GM12878 (cell line): Measurements from ENCODE around the gene HOXC12. TPM values are rescaled to one million over a fixed set of nuclear protein-coding genes. Genes with fewer than 3 reads are reported as not detected.

Experiments
- ATAC-seq: fragments of 200-7000 bp; cut with Tn5 transposase; 3 replicates; pipeline ENCODE4 v1.9.1; 2020; ENCODE audit warnings: mild to moderate bottlenecking, moderate library complexity
- BruUV-seq: library from RNA; stranded (reverse); fragments of 400-500 nt; replicated peaks from 2 replicates; lab custom pipeline; 2021; lab: Mats Ljungman, UMichigan
- CTCF ChIA-PET: fragments of 300-600 bp; sonication (Branson Sonifier 250); formaldehyde crosslinking; extraction: SDS; loops from one replicate; lab custom pipeline; 2021; ENCODE audit warnings: inconsistent platforms; lab: Yijun Ruan, JAX
- POLR2A ChIA-PET: fragments of 350-600 bp; formaldehyde crosslinking; extraction: SDS; loops from one replicate; lab custom pipeline; 2021; ENCODE audit warnings: inconsistent platforms; lab: Charles Lee
- RAD21 ChIA-PET: fragments of 300-600 bp; sonication (Branson Sonifier 250); formaldehyde crosslinking; loops from one replicate; lab custom pipeline; 2023; ENCODE audit warnings: antibody characterized with exemption; ENCODE audit not compliant: unreplicated experiment; lab: Charles Lee
- SMC1A ChIA-PET: fragments of 300-600 bp; sonication (Branson Sonifier 250); formaldehyde crosslinking; loops from one replicate; lab custom pipeline; 2023; ENCODE audit not compliant: unreplicated experiment, uncharacterized antibody; lab: Charles Lee
- DNase-seq: peaks from one replicate; pipeline ENCODE4 v3.0.0-alpha.2; 2011; ENCODE audit warnings: low read depth, low spot score
- FAIRE-seq: peaks from 3 replicates; lab custom pipeline; 2011; peaks lifted over from hg19 to GRCh38; lab: Jason Lieb, UNC
- H2AFZ ChIP-seq: 2 replicates; pipeline ENCODE4 v1.6.0; 2011; ENCODE audit warnings: low read depth, low read length, control low read depth; ENCODE audit not compliant: control insufficient read depth
- H3K27ac ChIP-seq: 2 replicates; pipeline ENCODE4 v1.5.1; 2011; ENCODE audit warnings: control low read depth; ENCODE audit not compliant: control insufficient read depth, insufficient read depth
- H3K27me3 ChIP-seq, 2 experiments: replicated peaks in 1 of 2; 2 replicates each; pipeline versions ENCODE4 v1.6.0 to v1.6.1; 2011; ENCODE audit warnings: low read length in 1 of 2; ENCODE audit not compliant: control insufficient read depth in 2 of 2, insufficient read depth in 2 of 2
- H3K36me3 ChIP-seq, 2 experiments: 2 replicates each; pipeline ENCODE4 v1.5.1; 2011; ENCODE audit warnings: low read length in 1 of 2; ENCODE audit not compliant: control insufficient read depth in 2 of 2, insufficient read depth in 2 of 2
- H3K4me1 ChIP-seq: 2 replicates; pipeline ENCODE4 v1.6.1; 2011; ENCODE audit warnings: mild to moderate bottlenecking, low read length, moderate library complexity, mixed read lengths; ENCODE audit not compliant: control insufficient read depth, insufficient read depth
- H3K4me2 ChIP-seq: 2 replicates; pipeline ENCODE4 v1.6.0; 2011; ENCODE audit warnings: control low read depth; ENCODE audit not compliant: control insufficient read depth, insufficient read depth
- H3K4me3 ChIP-seq: fragments of 200-600 bp; sonication (generic); 2 replicates; pipeline ENCODE4 v1.5.1; 2016
- H3K79me2 ChIP-seq: 2 replicates; pipeline ENCODE4 v1.6.0; 2011; ENCODE audit warnings: low read length; ENCODE audit not compliant: control insufficient read depth, insufficient read depth
- H3K9ac ChIP-seq: 2 replicates; pipeline ENCODE4 v1.8.0; 2011; ENCODE audit warnings: low read length, control low read depth, mixed read lengths; ENCODE audit not compliant: control insufficient read depth, insufficient read depth
- H3K9me3 ChIP-seq: replicated peaks from 3 replicates; pipeline ENCODE4 v1.5.1; 2011; ENCODE audit warnings: mild to moderate bottlenecking, low read length; ENCODE audit not compliant: control insufficient read depth, insufficient read depth
- H4K20me1 ChIP-seq: 2 replicates; pipeline ENCODE4 v1.6.0; 2011; ENCODE audit not compliant: control insufficient read depth, insufficient read depth
- CTCF ChIP-seq, 3 experiments: IDR thresholded peaks in 2 of 3; conservative IDR thresholded peaks in 1 of 3; 2 replicates each; pipeline ENCODE4 v1.5.1; 2011; ENCODE audit warnings: low read depth in 3 of 3, low read length in 3 of 3, mild to moderate bottlenecking in 3 of 3, control low read depth in 2 of 3, moderate library complexity in 2 of 3, inconsistent platforms in 1 of 3, mixed read lengths in 1 of 3; ENCODE audit not compliant: control insufficient read depth in 2 of 3, insufficient read depth in 1 of 3; ENCODE audit errors: extremely low read depth in 1 of 3
- GATAD2B ChIP-seq: fragments of 450-650 bp; conservative IDR thresholded peaks from 2 replicates; pipeline ENCODE4 v1.6.1; 2017; ENCODE audit warnings: low read depth, mild to moderate bottlenecking, moderate library complexity
- RAD21 ChIP-seq: IDR thresholded peaks from 2 replicates; pipeline ENCODE4 v1.6.1; 2011; ENCODE audit warnings: mild to moderate bottlenecking, low read depth, low read length, moderate library complexity; ENCODE audit not compliant: insufficient read depth
- SMARCA5 ChIP-seq: fragments of 450-650 bp; IDR thresholded peaks from 2 replicates; pipeline ENCODE4 v1.6.1; 2017; ENCODE audit warnings: mild to moderate bottlenecking
- WGBS: methylation state at CpG from one replicate; pipeline ENCODE4 v1.1.6; 2016; ENCODE audit warnings: low lambda C conversion rate; ENCODE audit not compliant: insufficient replicate concordance, insufficient coverage; ENCODE audit errors: missing lambda C conversion rate; 5-methylcytosine and 5-hydroxymethylcytosine counted together
- in situ Hi-C: fragments of 300-500 bp; cut with MboI; formaldehyde crosslinking; loops from 9 replicates; pipeline ENCODE4 v1.14.3; 2018; ENCODE audit warnings: mixed read lengths
- intact Hi-C: fragments of 100-400 bp; cut with micrococcal nuclease; formaldehyde crosslinking; loops from one replicate; pipeline ENCODE4 v1.14.2; 2022; ENCODE audit not compliant: unreplicated experiment
- polyA plus RNA-seq, 11 experiments: library from polyadenylated mRNA; depleted of rRNA in 4 of 11; unstranded in 6 of 11; stranded (reverse) in 5 of 11; fragments of >200 nt; fragmentation: Nextera tagmentation in 4 of 11; fragmentation: Illumina TruSeq in 1 of 11; extraction: Ambion mirVana in 4 of 11; extraction: Trizol in 1 of 11; gene quantifications; 1 replicate in 1 of 11; 2 replicates in 10 of 11; pipeline versions ENCODE4 v1.2.1 to v1.2.3, GENCODE V29; 2011 to 2016; ENCODE audit warnings: inconsistent platforms in 2 of 11, missing spikeins in 2 of 11, low read depth in 1 of 11
- total RNA-seq, 4 experiments: library from RNA; depleted of rRNA in 3 of 4; stranded (reverse); fragments of >200 nt in 3 of 4; fragmentation: Illumina TruSeq in 1 of 4; extraction: Trizol in 1 of 4; gene quantifications; 2 replicates each; pipeline versions ENCODE4 v1.2.1 to v1.2.3, GENCODE V29; 2013 to 2021

Gene HOXC12
- total and polyA plus RNA-seq, 10 of the 15 experiments (the other 5 are each of a cell fraction or from before 2014, with no cell fraction given) = not detected

GRCh38 chr12:53950437-53950773, 4.3 kb upstream of the HOXC12 start:
- 27% methylated on average over 10 of the region's 10 CpGs for WGBS
- ChIA-PET SMC1A (no interaction called here), POLR2A (no interaction called here), RAD21 (no interaction called here), CTCF (no interaction called here)
- no peak for TF ChIP-seq SMARCA5
- TF ChIP-seq CTCF (IDR thresholded peaks at IDR 0.05 in 2 of 3, conservative IDR thresholded peaks at IDR 0.05 in 1 of 3; ENCODE audit: control insufficient read depth in 2 of 3, extremely low read depth in 1 of 3, insufficient read depth in 1 of 3, low read depth in 3 of 3, low read length in 3 of 3) = 0 out of 6 replicates have a peak, but pooled peaks of 1 of the 3 experiments have one; percentile 4
- TF ChIP-seq GATAD2B = no peak
- 0 out of 2 replicates have a peak, but pooled peaks have one; percentile 22 for TF ChIP-seq RAD21
- intact Hi-C loops (no loop called here), in situ Hi-C loops (no loop called here)
- Histone ChIP-seq H3K27me3 (peaks cover 34 to 37% of the 10 kb centered on the region in 2 experiments), H3K9ac (no peak overlapping the region), H2AFZ (no peak overlapping the region), H3K36me3 (no peaks in the 10 kb centered on the region), H3K4me1 (no peaks in the 10 kb centered on the region), H3K79me2 (no peaks in the 10 kb centered on the region), H3K4me3 (no peak overlapping the region), H3K4me2 (no peak overlapping the region), H4K20me1 (no peaks in the 10 kb centered on the region), H3K27ac (no peak overlapping the region), H3K9me3 (no peaks in the 10 kb centered on the region)
- BruUV-seq = no TSS peak
- ATAC-seq (no peak), DNase-seq (no peak), FAIRE-seq (no peak)
